HL-60 (cell line): Measurements from ENCODE around the gene NXPH1.

Experiments used
- GABPA ChIP-seq: IDR thresholded peaks from 2 replicates; pipeline ENCODE4 v1.6.1; 2012; ENCODE audit warnings: low read depth
- TF ChIP-seq, protein P1 (sequence below): IDR thresholded peaks from one replicate; pipeline ENCODE4 v1.5.1; 2011; ENCODE audit warnings: low read length, control low read depth, inconsistent platforms; ENCODE audit not compliant: insufficient read depth

DNA sequence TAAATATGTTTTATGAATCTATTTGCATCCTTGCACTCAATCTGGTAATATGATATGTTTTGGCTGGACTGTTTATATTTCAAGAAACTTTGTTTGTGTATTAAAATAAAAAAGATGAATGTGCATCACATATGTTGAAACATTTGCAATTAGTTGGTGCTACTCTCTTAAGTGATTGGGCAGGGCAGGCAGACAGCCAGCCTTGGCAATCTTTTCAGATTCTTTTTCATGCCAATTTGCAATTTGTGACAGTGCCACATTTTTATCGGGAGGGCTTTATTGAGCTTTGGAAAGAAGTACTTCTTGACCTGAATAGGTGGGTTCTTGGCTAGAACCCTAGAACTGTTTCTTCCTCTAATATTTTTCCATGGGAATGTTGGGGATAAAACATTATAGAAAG, 152.2 kb downstream of the NXPH1 start:
- TF ChIP-seq, protein P1, sequence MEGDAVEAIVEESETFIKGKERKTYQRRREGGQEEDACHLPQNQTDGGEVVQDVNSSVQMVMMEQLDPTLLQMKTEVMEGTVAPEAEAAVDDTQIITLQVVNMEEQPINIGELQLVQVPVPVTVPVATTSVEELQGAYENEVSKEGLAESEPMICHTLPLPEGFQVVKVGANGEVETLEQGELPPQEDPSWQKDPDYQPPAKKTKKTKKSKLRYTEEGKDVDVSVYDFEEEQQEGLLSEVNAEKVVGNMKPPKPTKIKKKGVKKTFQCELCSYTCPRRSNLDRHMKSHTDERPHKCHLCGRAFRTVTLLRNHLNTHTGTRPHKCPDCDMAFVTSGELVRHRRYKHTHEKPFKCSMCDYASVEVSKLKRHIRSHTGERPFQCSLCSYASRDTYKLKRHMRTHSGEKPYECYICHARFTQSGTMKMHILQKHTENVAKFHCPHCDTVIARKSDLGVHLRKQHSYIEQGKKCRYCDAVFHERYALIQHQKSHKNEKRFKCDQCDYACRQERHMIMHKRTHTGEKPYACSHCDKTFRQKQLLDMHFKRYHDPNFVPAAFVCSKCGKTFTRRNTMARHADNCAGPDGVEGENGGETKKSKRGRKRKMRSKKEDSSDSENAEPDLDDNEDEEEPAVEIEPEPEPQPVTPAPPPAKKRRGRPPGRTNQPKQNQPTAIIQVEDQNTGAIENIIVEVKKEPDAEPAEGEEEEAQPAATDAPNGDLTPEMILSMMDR, result no peak
- no peak for TF ChIP-seq GABPA
